GM12875 (cell line): ENCODE data around the gene C7orf33.

Source experiments
- H3K4me3 ChIP-seq: one replicate; pipeline ENCODE4 v1.5.1; 2011; ENCODE audit warnings: low read depth, low read length, control low read depth
- TF ChIP-seq, protein P1 (sequence below): IDR thresholded peaks from 2 replicates; pipeline ENCODE4 v1.5.1; 2011; ENCODE audit warnings: low read depth, mild to moderate bottlenecking, control low read depth, inconsistent platforms, low read length, moderate library complexity, borderline replicate concordance; ENCODE audit not compliant: insufficient read depth

Gene C7orf33

DNA sequence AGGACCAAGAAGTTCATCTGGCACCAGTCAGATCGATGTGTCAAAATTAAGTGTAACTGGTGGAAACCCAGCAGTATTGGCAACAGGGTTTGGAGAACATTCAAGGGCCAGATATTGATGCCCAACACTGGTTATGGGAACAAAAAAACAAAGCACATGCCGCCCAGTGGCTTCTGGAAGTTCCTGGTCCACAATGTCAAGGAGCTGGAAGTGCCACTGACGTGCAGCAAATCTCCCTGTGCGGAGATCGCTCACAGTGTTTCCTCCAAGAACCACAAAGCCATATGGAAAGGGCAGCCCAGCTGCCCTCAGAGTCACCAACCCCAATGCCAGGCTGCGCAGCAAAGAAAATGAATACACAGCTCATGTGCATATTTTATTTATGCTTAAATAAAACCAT lies 10.1 kb upstream of the C7orf33 start:
- H3K4me3 ChIP-seq = no peak overlapping the region
- TF ChIP-seq, protein P1, sequence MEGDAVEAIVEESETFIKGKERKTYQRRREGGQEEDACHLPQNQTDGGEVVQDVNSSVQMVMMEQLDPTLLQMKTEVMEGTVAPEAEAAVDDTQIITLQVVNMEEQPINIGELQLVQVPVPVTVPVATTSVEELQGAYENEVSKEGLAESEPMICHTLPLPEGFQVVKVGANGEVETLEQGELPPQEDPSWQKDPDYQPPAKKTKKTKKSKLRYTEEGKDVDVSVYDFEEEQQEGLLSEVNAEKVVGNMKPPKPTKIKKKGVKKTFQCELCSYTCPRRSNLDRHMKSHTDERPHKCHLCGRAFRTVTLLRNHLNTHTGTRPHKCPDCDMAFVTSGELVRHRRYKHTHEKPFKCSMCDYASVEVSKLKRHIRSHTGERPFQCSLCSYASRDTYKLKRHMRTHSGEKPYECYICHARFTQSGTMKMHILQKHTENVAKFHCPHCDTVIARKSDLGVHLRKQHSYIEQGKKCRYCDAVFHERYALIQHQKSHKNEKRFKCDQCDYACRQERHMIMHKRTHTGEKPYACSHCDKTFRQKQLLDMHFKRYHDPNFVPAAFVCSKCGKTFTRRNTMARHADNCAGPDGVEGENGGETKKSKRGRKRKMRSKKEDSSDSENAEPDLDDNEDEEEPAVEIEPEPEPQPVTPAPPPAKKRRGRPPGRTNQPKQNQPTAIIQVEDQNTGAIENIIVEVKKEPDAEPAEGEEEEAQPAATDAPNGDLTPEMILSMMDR = no peak

DNA sequence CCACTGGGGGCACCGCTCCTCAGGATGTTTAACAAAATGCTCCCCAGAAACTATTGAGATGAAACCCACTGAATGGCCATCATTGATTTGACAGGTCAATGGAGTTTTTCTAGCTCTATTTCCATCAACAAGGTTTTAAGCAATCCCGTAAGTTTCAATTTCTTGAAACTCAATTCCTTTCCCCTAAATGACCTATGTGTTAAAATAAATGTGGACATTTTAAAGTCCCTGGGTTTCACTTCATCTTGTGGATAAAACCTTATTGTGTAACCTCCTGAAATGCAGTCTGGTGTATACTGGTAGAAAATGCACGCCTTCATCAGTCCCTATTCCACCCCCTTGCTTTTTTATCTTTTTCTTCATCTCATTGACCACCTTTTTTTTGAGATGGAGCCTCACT lies 8.9 kb upstream of the C7orf33 start:
- TF ChIP-seq, protein P1 = no peak
- H3K4me3 ChIP-seq = no peak overlapping the region

DNA sequence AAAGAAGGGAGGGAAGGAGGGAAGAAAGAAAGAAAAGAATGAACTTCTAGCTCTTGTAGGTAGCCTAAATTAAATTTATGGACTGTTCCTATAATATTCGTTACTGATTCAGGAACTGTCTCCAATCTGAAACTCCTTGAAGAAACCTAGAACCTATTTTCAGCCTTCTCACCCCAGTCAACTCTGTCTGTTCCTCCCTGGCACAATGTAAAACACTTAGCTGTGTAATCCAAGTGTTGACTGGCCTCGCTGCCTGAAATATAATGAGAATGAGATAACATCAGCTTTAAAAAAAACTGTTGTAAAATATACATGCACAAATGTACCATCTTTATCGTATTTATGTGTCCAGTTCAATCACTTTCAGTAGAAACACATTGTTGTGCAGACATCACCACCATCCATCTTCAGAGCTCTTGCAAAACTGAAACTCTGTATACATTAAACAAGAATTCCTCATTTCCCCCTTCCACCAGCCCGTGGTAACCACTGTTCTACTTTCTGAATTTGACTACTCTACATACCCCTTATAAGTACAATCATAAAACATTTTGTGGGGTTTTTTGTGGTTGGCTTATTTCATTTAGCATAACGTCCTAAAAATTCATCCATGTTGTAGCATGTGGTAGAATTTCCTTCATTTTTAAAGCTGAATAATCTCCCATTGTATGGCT lies 6.3 kb upstream of the C7orf33 start:
- TF ChIP-seq, protein P1 = no peak
- no peak overlapping the region for H3K4me3 ChIP-seq

DNA sequence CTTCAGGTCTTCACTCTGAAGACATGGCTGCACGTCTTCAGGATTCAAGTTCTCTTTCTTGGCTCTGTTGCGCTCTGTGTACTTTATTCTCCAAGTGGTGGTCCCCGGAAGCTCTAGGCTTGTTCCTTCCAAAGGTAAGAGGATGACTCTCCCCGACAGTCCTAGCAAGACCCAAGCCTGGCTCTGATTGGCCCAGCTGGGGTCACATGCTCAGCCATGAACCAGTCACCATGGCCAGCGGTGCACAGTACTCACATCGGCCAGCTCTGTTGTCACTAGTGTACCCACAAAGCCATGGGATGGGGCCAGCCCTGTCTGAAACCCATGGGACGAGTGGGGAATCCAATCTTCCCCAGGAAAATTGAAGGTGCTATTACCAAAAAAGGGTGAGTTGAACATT lies 5.2 kb upstream of the C7orf33 start:
- TF ChIP-seq, protein P1 = no peak
- H3K4me3 ChIP-seq = no peak overlapping the region

DNA sequence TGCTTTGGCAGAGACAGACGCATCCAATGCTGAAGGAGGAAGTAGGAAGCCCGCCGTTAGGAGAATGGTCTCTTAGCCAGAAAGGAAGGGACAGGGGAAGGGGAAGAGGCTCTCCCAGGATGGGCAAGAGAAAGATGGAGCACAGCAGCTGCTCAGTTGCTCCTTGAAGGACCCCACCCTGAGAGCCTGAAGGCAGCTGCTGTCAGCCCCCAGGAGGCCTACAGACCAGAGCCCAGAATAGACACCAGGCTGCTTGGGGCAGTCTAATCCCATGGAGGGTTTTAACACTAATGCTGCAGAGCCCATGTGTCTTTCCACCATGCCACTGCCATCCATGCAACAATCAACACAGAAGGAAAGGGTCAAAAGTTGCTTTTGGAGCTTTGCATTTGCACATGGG lies 3.5 kb upstream of the C7orf33 start:
- TF ChIP-seq, protein P1 = no peak
- H3K4me3 ChIP-seq = no peak overlapping the region

DNA sequence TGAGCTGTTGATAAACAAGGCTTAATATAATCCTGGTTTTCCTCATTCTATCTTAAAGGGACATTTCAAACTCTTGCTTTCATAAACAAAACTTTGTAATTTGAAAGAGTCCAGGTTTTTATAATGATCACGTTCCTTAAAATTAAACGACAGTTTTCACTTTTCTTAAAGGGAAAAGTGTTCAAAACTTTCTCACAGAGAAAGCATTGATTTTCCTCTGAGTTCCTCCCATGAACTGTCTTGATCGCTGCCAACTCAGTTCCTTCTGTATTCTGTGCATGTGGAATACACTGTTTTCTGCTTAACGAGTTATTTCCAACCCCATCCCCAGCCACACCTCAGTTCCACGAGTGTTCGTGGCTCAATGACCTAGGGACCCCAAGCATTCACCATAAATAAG lies 2.4 kb upstream of the C7orf33 start:
- H3K4me3 ChIP-seq = no peak overlapping the region
- TF ChIP-seq, protein P1 = no peak

DNA sequence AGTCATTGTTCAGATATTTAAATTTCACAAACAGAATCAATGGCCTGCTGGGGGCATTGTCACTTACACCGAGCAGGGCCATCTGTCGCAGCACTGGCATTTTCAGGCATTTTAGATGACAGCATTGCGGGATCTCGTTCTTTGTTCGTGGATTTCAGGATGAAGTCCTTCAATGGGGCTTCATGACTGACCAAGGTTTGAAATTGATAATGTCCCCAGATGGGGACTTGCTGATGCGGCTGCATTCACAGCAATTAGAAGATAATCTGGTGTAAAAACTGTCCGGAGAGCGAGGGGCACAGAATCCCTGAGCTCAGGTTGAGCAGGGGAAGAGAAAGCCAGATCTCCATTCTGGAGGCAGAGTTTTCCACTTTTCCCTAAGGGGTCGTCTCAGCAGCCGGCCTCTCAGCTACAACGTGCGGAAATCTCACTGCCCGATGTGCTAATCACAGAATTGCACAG lies 1.9 kb upstream of the C7orf33 start:
- H3K4me3 ChIP-seq = no peak overlapping the region
- TF ChIP-seq, protein P1 = no peak
